SHP77 (cell line): ENCODE measurements around the gene GULP1.
"Not testable (repeated sequence)": the region's sequence is repeated elsewhere in the genome, so short reads cannot be mapped to it uniquely, and the experiment has no call there.

Experiments
- DNase-seq, 2 experiments: peaks; one replicate each; lab custom pipeline; 2025; lab: John Stamatoyannopoulos, UW

Gene GULP1

DNA sequence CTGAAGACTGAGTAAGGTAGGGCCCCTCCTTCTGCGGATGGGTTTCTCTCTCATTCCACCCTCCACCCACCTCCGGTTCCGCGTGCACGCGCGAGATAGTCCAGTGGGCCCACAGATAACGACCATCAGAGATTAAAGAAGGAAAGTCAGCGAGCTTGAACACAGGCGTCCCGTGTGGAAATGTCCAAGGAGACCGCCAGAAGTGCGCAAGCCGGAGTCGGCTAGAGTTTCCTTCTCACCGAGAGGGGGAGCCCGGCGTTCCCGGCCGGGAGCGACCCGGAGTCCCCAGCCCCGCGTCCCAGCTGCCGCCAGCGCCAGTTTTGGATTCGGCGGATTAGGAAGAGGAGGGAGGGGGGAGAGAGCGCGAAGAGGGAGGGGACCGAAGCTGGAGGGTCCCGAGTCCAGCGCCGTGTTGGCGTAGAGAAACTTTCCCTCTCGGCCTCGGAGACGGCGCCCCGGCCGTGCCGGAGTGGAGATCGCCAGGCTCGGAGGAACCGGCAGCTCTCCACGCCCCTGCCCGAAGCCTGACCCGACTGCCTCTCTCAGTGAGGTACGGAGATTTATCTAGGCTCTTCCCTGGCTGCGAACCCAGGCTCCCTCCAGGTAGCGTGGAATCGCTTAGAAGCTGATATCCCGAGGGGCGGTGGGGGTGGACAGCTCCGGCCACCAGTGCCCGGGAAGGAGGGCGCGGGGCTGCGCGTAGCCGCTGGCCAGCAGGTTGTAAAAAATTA lies at the start of gene GULP1:
TSS of gene GULP1 (plus strand) at position 258 of the 731 bp plus-strand sequence. CDS start 185,829 bp downstream, outside the sequence.
- DNase-seq, result peak; percentile 77 to 92

- DNase-seq, result no peak
Observed at GRCh38 chr2:188243381-188243780, 48.3 kb upstream of the GULP1 start.

DNA sequence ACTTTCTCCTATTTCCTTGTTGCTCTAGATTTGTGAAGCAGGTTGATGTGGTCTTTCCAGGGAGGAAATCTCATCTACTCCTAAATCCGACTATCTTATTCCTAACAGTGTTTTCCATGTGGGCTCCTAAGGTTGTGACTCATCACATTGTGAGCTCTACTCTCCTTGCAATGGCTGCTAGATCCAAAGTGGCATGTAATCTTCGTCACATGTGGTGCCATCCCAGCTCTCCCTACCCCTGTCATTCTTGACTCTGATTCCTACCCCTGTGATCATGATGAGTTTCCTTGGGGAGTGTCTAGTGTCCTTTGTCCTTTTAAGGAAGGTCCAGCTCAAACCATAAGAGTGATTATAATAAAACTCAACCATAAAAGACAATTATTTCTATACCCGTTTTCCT lies 47.3 kb upstream of the GULP1 start:
- no peak for DNase-seq

DNA sequence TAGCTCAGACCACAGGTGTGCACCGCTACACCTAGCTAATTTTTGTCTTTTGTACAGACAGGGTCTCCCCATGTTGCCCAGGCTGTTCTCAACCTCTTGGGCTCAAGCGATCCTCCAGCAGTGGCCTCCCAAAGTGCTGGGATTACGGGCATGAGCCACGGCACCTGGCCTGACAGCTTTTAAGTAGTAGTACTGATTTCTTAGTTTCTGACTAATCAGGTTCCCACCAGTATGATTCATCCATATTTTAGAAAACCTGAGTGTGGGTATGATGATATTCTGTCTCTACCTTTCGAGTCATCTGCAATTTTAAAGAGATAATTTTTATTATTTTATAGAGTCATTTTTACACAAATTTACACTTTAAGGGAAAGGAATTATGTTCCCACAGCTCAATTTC lies 46.4 kb upstream of the GULP1 start:
- no peak for DNase-seq

DNA sequence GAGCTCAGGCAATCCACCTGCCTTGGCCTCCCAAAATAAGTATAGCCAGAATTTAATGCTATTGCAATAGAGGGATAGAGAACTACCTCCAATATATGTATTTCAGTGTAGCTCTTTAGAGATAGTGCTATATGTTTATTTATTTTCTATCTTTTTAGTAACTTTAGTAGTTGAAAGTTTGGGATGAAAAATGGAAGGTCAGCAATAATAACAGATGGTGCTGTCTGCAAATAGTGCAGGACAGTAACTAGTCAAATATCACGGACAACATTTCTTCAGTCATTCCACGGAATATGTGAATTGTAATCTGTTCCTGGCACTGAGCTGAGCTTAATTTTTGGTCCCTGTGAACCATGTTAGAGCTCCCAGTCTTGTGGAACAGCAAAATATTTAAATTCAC lies 43.2 kb upstream of the GULP1 start:
- DNase-seq, result no peak

DNA sequence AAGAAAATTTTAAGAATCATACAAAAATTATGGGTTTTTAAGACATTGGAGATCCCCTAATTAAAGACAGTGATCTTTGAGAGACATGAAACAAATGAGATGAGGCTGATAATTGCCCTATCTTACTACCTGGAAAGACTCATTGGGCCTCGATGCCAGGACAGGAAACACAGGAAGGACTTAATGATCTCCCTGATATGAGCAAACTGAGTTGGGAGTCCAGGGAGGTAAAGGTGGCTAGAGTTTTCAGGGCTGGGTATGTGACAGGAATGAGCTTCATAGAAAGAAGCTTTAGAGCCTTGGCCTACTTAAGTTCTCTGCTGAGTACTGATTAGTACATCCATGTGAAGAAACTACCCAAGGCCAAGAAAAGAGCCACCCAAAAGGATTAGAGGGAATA lies 40.6 kb upstream of the GULP1 start:
- no peak for DNase-seq

DNA sequence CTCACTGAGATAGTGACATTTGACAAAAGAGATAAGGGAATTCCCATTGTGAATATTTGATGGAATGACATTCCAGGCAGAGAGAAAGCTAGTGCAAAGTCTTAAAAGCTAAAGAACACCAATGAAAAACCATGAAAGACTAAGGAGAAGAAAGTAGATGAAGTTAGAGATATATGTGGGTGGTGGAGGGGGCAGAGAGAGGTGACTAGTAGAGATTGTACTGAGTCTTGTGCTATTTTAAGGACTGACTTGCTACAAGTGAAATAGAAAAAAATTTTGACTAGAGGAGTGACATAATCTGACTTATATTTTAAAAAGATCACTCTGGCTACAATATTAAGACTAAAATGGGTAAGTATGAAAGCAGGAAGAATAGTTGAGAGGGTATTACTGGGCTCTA lies 35.3 kb upstream of the GULP1 start:
- DNase-seq, result no peak

- no peak for DNase-seq
Observed at GRCh38 chr2:188265315-188265714, 26.4 kb upstream of the GULP1 start.

DNA sequence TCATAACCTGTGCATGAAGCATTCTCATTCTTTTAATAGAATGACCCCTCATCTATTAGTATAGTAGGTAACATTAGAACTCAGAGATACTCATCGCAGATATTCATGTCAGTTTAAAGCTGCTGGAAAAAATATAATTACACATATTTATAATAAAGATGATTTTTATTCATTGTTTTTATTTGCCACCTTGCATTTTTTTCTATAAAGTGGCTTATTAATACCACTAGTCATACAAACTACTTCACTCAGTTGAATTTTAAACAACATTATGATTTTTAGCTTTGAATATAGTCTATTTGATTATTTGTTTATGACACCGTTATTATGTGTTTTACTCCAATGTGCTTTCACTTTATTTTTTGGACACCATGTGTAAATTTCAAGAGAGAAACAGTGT lies 23.9 kb upstream of the GULP1 start:
- DNase-seq, result no peak

- no peak for DNase-seq
Observed at GRCh38 chr2:188269004-188269403, 22.7 kb upstream of the GULP1 start.

- no peak for DNase-seq
Observed at GRCh38 chr2:188272121-188272520, 19.6 kb upstream of the GULP1 start.

DNA sequence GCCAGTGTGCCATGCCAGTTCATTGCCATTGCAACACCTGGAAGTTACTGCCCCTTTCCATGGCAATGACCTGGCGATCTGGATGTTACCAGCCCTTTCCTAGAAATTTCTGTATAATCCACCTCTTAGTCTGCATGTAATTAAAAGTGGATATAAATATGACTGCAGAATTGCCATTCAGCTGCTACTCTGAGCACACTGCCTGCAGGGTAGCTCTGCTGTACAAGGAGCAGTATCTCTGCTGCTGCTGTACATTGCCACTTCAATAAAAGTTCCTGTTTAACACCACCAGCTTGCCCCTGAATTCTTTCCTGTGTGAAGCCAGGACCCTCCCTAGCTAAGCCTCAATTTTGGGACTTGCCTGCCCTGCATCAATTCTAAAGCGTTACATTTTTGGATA lies 17.4 kb upstream of the GULP1 start:
- DNase-seq, result no peak

DNA sequence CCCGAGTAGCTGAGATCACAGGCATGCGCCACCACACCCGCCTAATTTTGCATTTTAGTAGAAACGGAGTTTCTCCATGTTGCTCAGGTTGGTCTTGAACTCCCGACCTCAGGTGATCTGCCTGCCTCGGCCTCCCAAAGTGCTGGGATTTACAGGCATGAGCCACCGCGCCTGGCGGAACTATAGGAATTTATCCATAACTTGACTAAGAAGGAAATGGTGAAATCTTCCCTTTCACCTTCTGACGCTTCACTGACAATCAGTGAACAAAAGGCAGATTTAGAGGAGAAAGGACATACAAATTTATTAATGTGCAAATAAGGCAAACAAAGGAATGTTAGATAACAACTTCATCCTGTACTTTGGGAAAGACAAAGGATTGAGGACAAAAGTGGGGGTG lies 15.4 kb upstream of the GULP1 start:
- no peak for DNase-seq

GRCh38 chr2:188277786-188278185 lies 13.9 kb upstream of the GULP1 start:
- DNase-seq, result no peak

DNA sequence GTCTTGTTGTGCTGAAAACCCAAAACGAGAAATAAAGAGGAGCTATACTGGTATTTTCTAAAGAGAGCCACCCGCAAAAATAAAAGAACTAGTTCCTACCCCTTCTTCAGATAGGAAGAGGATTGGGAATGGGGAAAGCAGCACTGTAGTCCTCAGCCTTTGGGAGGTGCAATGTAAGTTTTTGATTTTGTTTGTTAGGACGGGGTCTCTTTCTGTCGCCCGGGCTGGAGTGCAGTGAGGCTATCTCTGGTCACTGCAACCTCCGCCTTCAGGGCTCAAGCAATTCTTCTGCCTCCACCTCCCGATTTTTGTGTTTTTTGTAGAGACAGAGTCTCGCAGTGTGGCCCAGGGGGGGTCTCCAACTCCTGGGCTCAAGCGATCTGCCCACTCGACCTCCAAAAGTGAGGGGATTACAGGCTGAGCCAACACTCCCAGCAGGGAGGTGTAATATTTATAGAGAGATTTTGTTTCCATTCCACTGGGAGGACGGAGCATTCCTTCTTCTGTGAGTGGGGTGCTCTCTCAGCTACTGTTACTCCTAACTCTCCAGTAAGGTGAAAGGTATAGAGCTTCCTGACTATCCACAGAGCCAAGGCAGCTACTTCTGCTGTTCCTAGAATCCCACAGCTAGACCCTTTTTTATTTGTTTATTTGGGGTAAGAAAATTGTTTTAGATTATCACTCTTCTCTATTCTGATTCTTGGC lies 13.1 kb upstream of the GULP1 start:
- DNase-seq, result no peak

GRCh38 chr2:188279093-188279445 lies 12.6 kb upstream of the GULP1 start:
- DNase-seq, result no peak

- no peak for DNase-seq
Observed at GRCh38 chr2:188280811-188281222, 10.9 kb upstream of the GULP1 start.

GRCh38 chr2:188282907-188283306 lies 8.8 kb upstream of the GULP1 start:
- DNase-seq, result no peak

- DNase-seq, result not testable (repeated sequence)
Observed at GRCh38 chr2:188284251-188284650, 7.4 kb upstream of the GULP1 start.

GRCh38 chr2:188285049-188285448 lies 6.6 kb upstream of the GULP1 start:
- DNase-seq, result no peak

GRCh38 chr2:188285774-188286173 lies 5.9 kb upstream of the GULP1 start:
- no peak for DNase-seq

DNA sequence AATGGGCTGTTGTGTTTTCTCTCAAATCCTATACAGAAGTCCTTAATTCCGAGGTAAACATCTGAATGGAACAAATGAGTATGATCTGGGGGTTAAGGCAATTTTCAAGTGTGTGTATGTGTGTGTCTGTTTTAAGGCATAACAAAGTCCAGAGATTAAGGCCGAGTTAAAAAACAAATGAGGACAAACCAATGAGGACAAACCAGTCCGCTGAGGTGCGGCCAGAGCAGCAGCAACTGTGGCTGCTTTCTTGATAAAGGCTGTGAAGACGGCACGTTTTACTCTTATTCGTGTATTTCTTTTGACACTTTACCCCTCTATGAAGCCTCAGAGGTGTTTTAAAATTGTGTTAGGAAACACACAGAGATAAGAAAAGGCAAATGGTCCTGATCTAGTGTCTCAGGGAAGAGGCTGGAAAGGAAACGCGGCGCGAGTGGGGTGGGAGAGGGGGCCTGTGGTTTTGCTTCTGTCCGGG lies 495 bp upstream of the GULP1 start:
- DNase-seq, result peak; percentile 44 to 64
